IPS DF 6.9 (cell line): Measurements from ENCODE around the gene SMIM41.

Source experiments
- DNase-seq: peaks from one replicate; pipeline ENCODE4 v3.0.0-alpha.2; 2013; ENCODE audit warnings: low read depth, low spot score
- H3K27ac ChIP-seq: one replicate; pipeline ENCODE4 v1.5.1; 2013; ENCODE audit warnings: low read length, control low read depth
- H3K27me3 ChIP-seq: 2 replicates; pipeline ENCODE4 v1.6.1; 2013; ENCODE audit warnings: mild to moderate bottlenecking, low read length; ENCODE audit not compliant: control insufficient read depth, insufficient read depth
- H3K36me3 ChIP-seq: 2 replicates; pipeline ENCODE4 v1.6.1; 2013; ENCODE audit warnings: low read length; ENCODE audit not compliant: control insufficient read depth, insufficient read depth
- H3K4me1 ChIP-seq: 2 replicates; pipeline ENCODE4 v1.6.1; 2013; ENCODE audit warnings: low read length; ENCODE audit not compliant: control insufficient read depth, insufficient read depth
- H3K4me3 ChIP-seq: 2 replicates; pipeline ENCODE4 v1.5.1; 2013; ENCODE audit warnings: mild to moderate bottlenecking, low read length
- H3K9me3 ChIP-seq: 2 replicates; pipeline ENCODE4 v1.6.1; 2013; ENCODE audit warnings: low read length, inconsistent platforms; ENCODE audit not compliant: control insufficient read depth, insufficient read depth
- WGBS: extraction: QIAGEN DNeasy Blood & Tissue Kit; methylation state at CpG from one replicate; pipeline ENCODE4 v1.1.7; 2013; ENCODE audit warnings: mixed read lengths, missing lambda C conversion rate; ENCODE audit not compliant: insufficient read length, insufficient coverage; 5-methylcytosine and 5-hydroxymethylcytosine counted together

The SMIM41 gene

GRCh38 chr12:52156757-52157565 lies 77.5 kb downstream of the SMIM41 start:
- WGBS = no CpG with 5 or more reads among the region's 15 CpGs
- H3K27ac ChIP-seq = no peak overlapping the region
- no peaks in the 10 kb centered on the region for H3K9me3 ChIP-seq
- peak; percentile 66 for DNase-seq
- no peaks in the 10 kb centered on the region for H3K4me1 ChIP-seq
- no peaks in the 10 kb centered on the region for H3K27me3 ChIP-seq
- no peaks in the 10 kb centered on the region for H3K36me3 ChIP-seq
- no peak overlapping the region for H3K4me3 ChIP-seq

DNA sequence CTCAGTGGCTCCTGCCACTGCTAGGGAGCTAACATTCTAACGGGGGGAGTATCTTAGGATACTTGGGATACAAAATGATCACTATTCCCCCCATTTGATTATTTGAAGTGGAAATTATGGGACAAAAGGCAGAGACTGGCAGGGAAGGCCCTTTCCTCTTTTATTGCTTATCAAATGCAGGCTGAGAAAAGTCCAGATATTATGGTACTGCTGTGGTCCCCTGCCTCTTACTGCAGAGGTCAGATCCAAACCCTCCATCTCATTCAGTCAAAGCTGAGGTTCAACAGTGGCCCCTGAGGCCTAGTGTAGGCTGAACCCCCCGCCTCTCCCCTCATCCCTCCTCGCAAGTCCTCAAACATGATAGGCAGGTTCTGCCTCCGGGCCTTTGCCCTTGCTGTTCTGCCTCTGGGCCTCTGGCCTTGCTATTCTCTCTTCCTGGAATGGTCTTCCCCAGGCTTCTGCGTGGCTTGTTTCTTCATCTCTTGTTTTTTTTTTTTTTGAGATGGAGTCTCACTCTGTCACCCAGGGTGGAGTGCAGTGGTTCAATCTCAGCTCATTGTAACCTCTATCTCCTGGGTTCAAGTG lies 78.2 kb downstream of the SMIM41 start:
- no peak for DNase-seq
- Histone ChIP-seq H3K27ac (no peak overlapping the region), H3K4me3 (no peak overlapping the region), H3K4me1 (no peaks in the 10 kb centered on the region), H3K9me3 (no peaks in the 10 kb centered on the region), H3K27me3 (no peaks in the 10 kb centered on the region), H3K36me3 (no peaks in the 10 kb centered on the region)
- WGBS = no CpG with 5 or more reads among the region's 5 CpGs
